Tibial nerve (tissue), 4 donors: ENCODE data around the gene FDXACB1.

ENCODE experiments used
- CTCF ChIP-seq, 5 experiments: fragments of 200-600 bp in 3 of 5; fragments of 450-650 bp in 2 of 5; sonication (generic) in 3 of 5; IDR thresholded peaks; one replicate each; pipeline ENCODE4 v1.5.1; 2016 to 2019; ENCODE audit warnings: antibody characterized with exemption in 5 of 5, mild to moderate bottlenecking in 3 of 5, moderate library complexity in 2 of 5
- EP300 ChIP-seq, 2 donors: sonication (generic); formaldehyde crosslinking; IDR thresholded peaks; one replicate each; pipeline ENCODE4 v1.6.1; 2017; ENCODE audit warnings: antibody characterized with exemption in 2 of 2, mild to moderate bottlenecking in 1 of 2
- POLR2A ChIP-seq, 2 donors: fragments of 450-650 bp; IDR thresholded peaks; one replicate each; pipeline ENCODE4 v1.6.1; 2017; ENCODE audit warnings: antibody characterized with exemption in 2 of 2, mild to moderate bottlenecking in 2 of 2, moderate library complexity in 2 of 2

GRCh38 chr11:111879637-111879960, 634 bp upstream of the FDXACB1 start:
- TF ChIP-seq CTCF (IDR thresholded peaks at IDR 0.05) (no peak), POLR2A (IDR thresholded peaks at IDR 0.05) (no peak), EP300 (IDR thresholded peaks at IDR 0.05) (no peak)
